Coronary artery (tissue), 2 donors: Measurements from ENCODE around the gene GARRE1.
"Not testable (repeated sequence)": the region's sequence is repeated elsewhere in the genome, so short reads cannot be mapped to it uniquely, and the experiment has no call there.

Experiments used
- DNase-seq: peaks from one replicate; pipeline ENCODE4 v3.0.0-alpha.2; 2017; ENCODE audit warnings: low spot score
- H3K27ac ChIP-seq, 2 donors: fragments of 200-600 bp; sonication (generic); one replicate each; pipeline ENCODE4 v1.5.1; 2016 to 2019
- H3K4me3 ChIP-seq: fragments of 200-600 bp; sonication (generic); 2 replicates; pipeline ENCODE4 v1.5.1; 2016; ENCODE audit warnings: mild to moderate bottlenecking, moderate library complexity
- CTCF ChIP-seq: fragments of 200-600 bp; sonication (generic); IDR thresholded peaks from one replicate; pipeline ENCODE4 v1.5.1; 2019; ENCODE audit warnings: antibody characterized with exemption

Gene GARRE1

DNA sequence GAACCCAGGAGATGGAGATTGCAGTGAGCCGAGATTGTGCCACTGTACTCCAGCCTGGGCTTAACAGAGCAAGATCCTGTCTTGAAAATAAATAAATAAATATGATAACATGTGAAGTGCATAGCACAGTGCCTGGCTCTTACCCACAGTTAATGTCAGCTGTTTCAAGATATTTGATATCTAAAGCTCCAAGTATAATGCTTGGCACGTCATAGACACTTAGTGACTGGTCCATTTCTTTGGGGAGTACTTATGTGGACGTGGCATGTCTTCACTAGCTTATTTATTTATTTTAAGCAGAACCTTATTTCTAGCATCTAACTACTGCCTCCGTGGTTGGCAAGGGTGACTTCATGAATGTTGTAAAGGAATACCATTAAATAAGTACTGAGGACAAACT, 18.8 kb downstream of the GARRE1 start:
- Histone ChIP-seq H3K27ac (peak overlapping the region in 1 of 2 donors; percentile 70), H3K4me3 (no peak overlapping the region)
- DNase-seq, result no peak
- no peak for TF ChIP-seq CTCF

GRCh38 chr19:34274284-34274826, 20.0 kb downstream of the GARRE1 start:
- no peak for DNase-seq
- peak overlapping the region; percentile 50 to 70 for H3K27ac ChIP-seq
- H3K4me3 ChIP-seq, result peak overlapping the region; percentile 16
- no peak for TF ChIP-seq CTCF

- peak overlapping the region; percentile 50 to 70 for H3K27ac ChIP-seq
- DNase-seq, result no peak
- TF ChIP-seq CTCF, result no peak
- H3K4me3 ChIP-seq, result no peak overlapping the region
Observed at GRCh38 chr19:34274827-34275625, 20.7 kb downstream of the GARRE1 start.

DNA sequence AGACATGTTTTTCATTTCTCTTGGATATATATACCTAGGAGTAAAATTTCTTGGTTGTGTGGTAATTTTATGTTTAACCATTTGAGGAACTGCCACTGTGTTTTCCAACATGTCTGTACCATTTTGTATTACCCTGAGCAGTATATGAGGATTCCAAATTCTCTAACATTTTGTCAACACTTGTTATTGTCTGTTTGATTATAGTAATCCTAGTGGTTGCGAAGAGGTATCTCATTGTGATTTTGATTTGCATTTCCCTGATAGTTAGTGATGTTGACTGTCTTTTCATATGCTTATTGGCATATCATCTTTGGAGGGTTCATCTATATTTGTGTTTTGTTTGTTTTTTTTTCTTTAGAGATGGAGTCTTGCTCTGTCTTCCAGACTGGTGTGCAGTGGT, 21.4 kb downstream of the GARRE1 start:
- no peak for TF ChIP-seq CTCF
- DNase-seq, result no peak
- Histone ChIP-seq H3K4me3 (no peak overlapping the region), H3K27ac (peak overlapping the region in 1 of 2 donors; percentile 30)

DNA sequence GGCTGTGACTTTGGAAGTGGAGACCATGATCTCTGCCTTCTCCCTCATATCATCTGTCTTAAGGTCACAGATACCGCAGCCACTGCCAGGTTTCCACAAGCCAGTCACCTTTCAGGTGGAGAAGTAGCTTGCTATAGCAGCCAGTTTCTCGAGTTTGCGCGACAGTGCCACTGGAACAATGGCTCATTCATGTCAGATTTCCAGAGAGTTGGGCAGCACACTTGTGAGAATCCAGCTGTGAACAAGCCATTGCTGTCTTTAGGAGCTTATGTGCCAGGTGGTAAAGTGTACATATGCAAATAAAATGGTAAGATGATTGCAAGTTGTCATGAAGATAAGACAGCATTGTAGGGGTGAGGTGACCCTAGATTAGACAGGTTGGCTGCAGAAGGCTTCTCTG, 22.3 kb downstream of the GARRE1 start:
- Histone ChIP-seq H3K27ac (peak overlapping the region in 1 of 2 donors; percentile 59), H3K4me3 (no peak overlapping the region)
- no peak for TF ChIP-seq CTCF
- DNase-seq, result no peak

GRCh38 chr19:34277244-34277643, 22.9 kb downstream of the GARRE1 start:
- peak overlapping the region in 1 of 2 donors; percentile 59 for H3K27ac ChIP-seq
- H3K4me3 ChIP-seq, result no peak overlapping the region
- DNase-seq, result no peak
- TF ChIP-seq CTCF, result no peak

DNA sequence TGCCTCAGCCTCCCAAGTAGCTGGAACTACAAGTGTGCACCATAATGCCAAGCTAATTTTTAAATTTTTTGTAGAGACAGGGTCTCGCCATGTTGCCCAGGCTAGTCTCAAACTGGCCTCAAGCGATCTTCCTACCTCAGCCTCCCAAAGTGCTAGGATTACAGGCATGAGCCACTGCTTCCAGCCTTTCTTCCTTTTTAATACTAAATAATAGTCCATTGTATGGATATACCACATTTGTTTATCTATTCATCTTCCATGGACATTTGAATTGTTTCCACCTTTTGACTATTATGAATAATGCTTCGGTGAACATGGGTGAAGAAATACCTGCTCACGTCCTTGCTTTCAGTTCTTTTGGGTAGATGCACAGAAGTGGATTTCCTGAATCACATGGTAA, 24.4 kb downstream of the GARRE1 start:
- no peak for DNase-seq
- no peak for TF ChIP-seq CTCF
- Histone ChIP-seq H3K4me3 (no peak overlapping the region), H3K27ac (no peak overlapping the region)

DNA sequence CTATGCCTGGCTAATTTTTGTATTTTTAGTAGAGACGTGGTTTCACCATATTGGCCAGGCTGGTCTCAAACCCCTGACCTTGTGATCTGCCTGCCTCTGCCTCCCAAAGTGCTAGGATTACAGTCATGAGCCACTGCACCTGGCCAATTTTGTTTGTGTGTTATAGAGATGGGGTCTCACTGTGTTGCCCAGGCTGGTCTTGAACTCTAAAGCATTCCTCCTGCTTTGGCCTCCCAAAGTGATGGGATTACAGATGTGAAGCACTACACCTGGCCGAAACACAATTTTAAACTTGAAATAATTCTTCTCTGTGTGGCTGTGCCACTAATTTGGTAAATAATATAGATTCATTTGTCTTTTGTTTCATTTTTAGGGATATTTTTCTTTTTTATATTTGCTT, 27.1 kb downstream of the GARRE1 start:
- H3K27ac ChIP-seq, H3K4me3 ChIP-seq, DNase-seq: not testable (repeated sequence)
